A549 (cell line): ENCODE data around the gene ATP2A3.

Experiments
- BHLHE40 ChIP-seq: IDR thresholded peaks from 2 replicates; pipeline ENCODE4 v1.6.1; 2012; ENCODE audit warnings: low read depth, low read length, inconsistent platforms
- CHD4 ChIP-seq: fragments of 200-600 bp; sonication (generic); IDR thresholded peaks from 2 replicates; pipeline ENCODE4 v1.6.1; 2016; ENCODE audit warnings: antibody characterized with exemption, mild to moderate bottlenecking, borderline replicate concordance
- CTCF ChIP-seq: fragments of >200 bp; sonication (Bioruptor Twin); formaldehyde crosslinking; IDR thresholded peaks from 3 replicates; pipeline ENCODE4 v1.5.1; 2016
- EP300 ChIP-seq, 2 experiments: fragments of >200 bp; sonication (Bioruptor Twin); formaldehyde crosslinking; IDR thresholded peaks; 2 replicates in 1 of 2; 3 replicates in 1 of 2; pipeline ENCODE4 v1.6.1; 2016 to 2017
- HMGXB4 ChIP-seq: fragments of 250-450 bp; sonication (Bioruptor Pico); IDR thresholded peaks from 2 replicates; pipeline ENCODE4 v1.5.0; 2021; ENCODE audit warnings: mild to moderate bottlenecking, moderate library complexity, borderline replicate concordance
- JUNB ChIP-seq: fragments of >200 bp; sonication (Bioruptor Twin); formaldehyde crosslinking; IDR thresholded peaks from 2 replicates; pipeline ENCODE4 v1.6.1; 2016
- PBX3 ChIP-seq: IDR thresholded peaks from 2 replicates; pipeline ENCODE4 v1.6.1; 2012
- PHF8 ChIP-seq: fragments of 200-600 bp; sonication (generic); IDR thresholded peaks from 2 replicates; pipeline ENCODE4 v1.6.1; 2016; ENCODE audit warnings: low read depth, mild to moderate bottlenecking, antibody characterized with exemption, moderate library complexity, borderline replicate concordance
- RAD21 ChIP-seq, 2 experiments: fragments of >200 bp in 1 of 2; sonication (Bioruptor Twin) in 1 of 2; formaldehyde crosslinking in 1 of 2; IDR thresholded peaks in 1 of 2; conservative IDR thresholded peaks in 1 of 2; 2 replicates in 1 of 2; 3 replicates in 1 of 2; pipeline ENCODE4 v1.6.1; 2012 to 2018; ENCODE audit warnings: inconsistent platforms in 1 of 2
- RARB ChIP-seq: fragments of 250-450 bp; sonication (Bioruptor Pico); IDR thresholded peaks from 2 replicates; pipeline ENCODE4 v1.8.0; 2021; ENCODE audit warnings: mild to moderate bottlenecking, moderate library complexity

GRCh38 chr17:3944485-3945388 lies 19.5 kb downstream of the ATP2A3 start:
- TF ChIP-seq HMGXB4 (CRISPR knock-in tag) (no peak), EP300 (IDR thresholded peaks at IDR 0.05) (no peak), CHD4 (no peak), CTCF (no peak), BHLHE40 (no peak), PBX3 (no peak), RARB (CRISPR knock-in tag) (no peak), PHF8 (no peak), JUNB (no peak), RAD21 (conservative IDR thresholded peaks at IDR 0.05 in 1 of 2, IDR thresholded peaks at IDR 0.05 in 1 of 2) (no peak)
